Esophagus muscularis mucosa (tissue), 4 donors: Measurements from ENCODE around the gene NTN1. TPM values are rescaled to one million over a fixed set of nuclear protein-coding genes. Genes with fewer than 3 reads are reported as not detected.

Experiments used
- DNase-seq: peaks from one replicate; pipeline ENCODE4 v3.0.0-alpha.2; 2017; ENCODE audit errors: extremely low spot score
- H3K27ac ChIP-seq, 4 donors: fragments of 200-600 bp; sonication (generic); replicated peaks in 1 of 4; 1 replicate in 3 of 4; 2 replicates in 1 of 4; pipeline ENCODE4 v1.5.1; 2016 to 2019; ENCODE audit warnings: mild to moderate bottlenecking in 1 of 4
- H3K27me3 ChIP-seq, 4 donors: fragments of 200-600 bp; sonication (generic); one replicate each; pipeline versions ENCODE4 v1.5.1 to v1.6.0; 2016 to 2019
- H3K36me3 ChIP-seq, 4 donors: fragments of 200-600 bp; sonication (generic); one replicate each; pipeline ENCODE4 v1.5.1; 2016 to 2019
- H3K4me1 ChIP-seq, 4 donors: fragments of 200-600 bp; sonication (generic); one replicate each; pipeline ENCODE4 v1.5.1; 2016 to 2019
- H3K4me3 ChIP-seq, 4 donors: fragments of 200-600 bp; sonication (generic); 1 replicate in 2 of 4; 2 replicates in 2 of 4; pipeline ENCODE4 v1.5.1; 2016 to 2019; ENCODE audit warnings: mild to moderate bottlenecking in 4 of 4, moderate library complexity in 1 of 4
- H3K9me3 ChIP-seq, 4 donors: fragments of 200-600 bp; sonication (generic); 1 replicate in 3 of 4; 2 replicates in 1 of 4; pipeline ENCODE4 v1.5.1; 2016 to 2019
- CTCF ChIP-seq, 3 experiments: fragments of 200-600 bp in 2 of 3; fragments of 450-650 bp in 1 of 3; sonication (generic) in 2 of 3; IDR thresholded peaks; one replicate each; pipeline ENCODE4 v1.5.1; 2017 to 2019; ENCODE audit warnings: antibody characterized with exemption in 3 of 3, mild to moderate bottlenecking in 2 of 3, moderate library complexity in 1 of 3
- EP300 ChIP-seq: sonication (generic); formaldehyde crosslinking; IDR thresholded peaks from one replicate; pipeline ENCODE4 v1.6.1; 2017; ENCODE audit warnings: antibody characterized with exemption
- POLR2A ChIP-seq: fragments of 450-650 bp; IDR thresholded peaks from one replicate; pipeline ENCODE4 v1.6.1; 2017; ENCODE audit warnings: antibody characterized with exemption, moderate library complexity, mild to moderate bottlenecking, low read depth
- POLR2AphosphoS5 ChIP-seq, 2 donors: sonication (generic); formaldehyde crosslinking; IDR thresholded peaks; one replicate each; pipeline ENCODE4 v1.6.1; 2017; ENCODE audit warnings: antibody characterized with exemption in 2 of 2
- WGBS: methylation state at CpG from one replicate; pipeline ENCODE4 v1.1.5; 2018; 5-methylcytosine and 5-hydroxymethylcytosine counted together
- intact Hi-C: fragments of 100-400 bp; cut with DNase I; formaldehyde crosslinking; loops from one replicate; pipeline ENCODE4 v1.15.1; 2023
- total RNA-seq, 4 donors: library from RNA; depleted of rRNA; stranded (reverse); fragments of >200 nt; gene quantifications; one replicate each; pipeline versions ENCODE4 v1.1.0 to v1.2.1, GENCODE V29; 2016

The NTN1 gene
- total RNA-seq, 4 donors from 2014 or later, result 69.3 to 179 (median 117) TPM

GRCh38 chr17:9109933-9110332, 88.6 kb downstream of the NTN1 start:
- 90% methylated on average over 4 of the region's 4 CpGs for WGBS

GRCh38 chr17:9110501-9110900, 89.2 kb downstream of the NTN1 start:
- H3K27ac ChIP-seq, result peak overlapping the region in 1 of 4 donors; percentile 13
- no peak for DNase-seq
- no peaks in the 10 kb centered on the region for H3K27me3 ChIP-seq
- intact Hi-C loops, result no loop called here
- H3K4me3 ChIP-seq, result no peak overlapping the region
- H3K4me1 ChIP-seq, result peaks cover 6 to 56% (median 49%) of the 10 kb centered on the region in 4 donors
- TF ChIP-seq CTCF (IDR thresholded peaks at IDR 0.05) (no peak), POLR2A (no peak), EP300 (no peak), POLR2AphosphoS5 (IDR thresholded peaks at IDR 0.05) (no peak)
- WGBS, result 89% methylated on average over 7 of the region's 7 CpGs
- H3K36me3 ChIP-seq, result no peaks in the 10 kb centered on the region
- H3K9me3 ChIP-seq, result no peaks in the 10 kb centered on the region

More at GRCh38 chr17:9109933-9110332, 88.6 kb downstream of the NTN1 start:
- peak overlapping the region in 1 of 4 donors; percentile 13 for H3K27ac ChIP-seq
- no peaks in the 10 kb centered on the region for H3K36me3 ChIP-seq
- H3K9me3 ChIP-seq, result no peaks in the 10 kb centered on the region
- DNase-seq, result no peak
- TF ChIP-seq POLR2A (no peak), CTCF (IDR thresholded peaks at IDR 0.05) (no peak), EP300 (no peak), POLR2AphosphoS5 (IDR thresholded peaks at IDR 0.05) (no peak)
- intact Hi-C loops, result no loop called here
- H3K4me1 ChIP-seq, result peaks cover 6 to 56% (median 49%) of the 10 kb centered on the region in 4 donors
- no peaks in the 10 kb centered on the region for H3K27me3 ChIP-seq
- H3K4me3 ChIP-seq, result no peak overlapping the region

- Histone ChIP-seq H3K4me1 (peaks cover 11 to 39% (median 32%) of the 10 kb centered on the region in 4 donors), H3K27ac (peak overlapping the region; percentile 73 to 86 (median 76)), H3K4me3 (peak overlapping the region; percentile 35 to 57 (median 46)), H3K36me3 (no peaks in the 10 kb centered on the region), H3K9me3 (no peaks in the 10 kb centered on the region), H3K27me3 (no peaks in the 10 kb centered on the region)
- no peak for DNase-seq
- WGBS, result 26% methylated on average over 19 of the region's 41 CpGs
- intact Hi-C loops, result no loop called here
- TF ChIP-seq CTCF (IDR thresholded peaks at IDR 0.05) (peak in 2 of 3 experiments; percentile 43 to 52), POLR2AphosphoS5 (IDR thresholded peaks at IDR 0.05) (peak in 1 of 2 donors; percentile 26), EP300 (no peak)
Measured at GRCh38 chr17:9115214-9116191, 94.2 kb downstream of the NTN1 start.

- H3K27ac ChIP-seq, result peak overlapping the region; percentile 73 to 86 (median 76)
- H3K4me3 ChIP-seq, result peak overlapping the region in 3 of 4 donors; percentile 35 to 57 (median 45)
- intact Hi-C loops, result no loop called here
- WGBS, result 80% methylated on average over 10 of the region's 11 CpGs
- H3K36me3 ChIP-seq, result no peaks in the 10 kb centered on the region
- H3K4me1 ChIP-seq, result peaks cover 11 to 45% (median 34%) of the 10 kb centered on the region in 4 donors
- H3K27me3 ChIP-seq, result no peaks in the 10 kb centered on the region
- TF ChIP-seq CTCF (IDR thresholded peaks at IDR 0.05) (no peak), POLR2AphosphoS5 (IDR thresholded peaks at IDR 0.05) (no peak), POLR2A (no peak), EP300 (no peak)
- no peaks in the 10 kb centered on the region for H3K9me3 ChIP-seq
- no peak for DNase-seq
Measured at GRCh38 chr17:9116311-9116835, 95.1 kb downstream of the NTN1 start.
